BE2C (cell line): ENCODE data around the gene CDK6.

Experiments
- DNase-seq: peaks from one replicate; pipeline ENCODE4 v3.0.0-alpha.2; 2020
- H3K27me3 ChIP-seq: fragments of 250-450 bp; sonication (Bioruptor Pico); 2 replicates; pipeline ENCODE4 v1.5.1; 2020; ENCODE audit warnings: mild to moderate bottlenecking
- H3K36me3 ChIP-seq: fragments of 250-450 bp; sonication (Bioruptor Pico); 2 replicates; pipeline ENCODE4 v1.5.1; 2020; ENCODE audit warnings: mild to moderate bottlenecking
- H3K4me1 ChIP-seq: fragments of 250-450 bp; sonication (Bioruptor Pico); 2 replicates; pipeline ENCODE4 v1.5.1; 2020
- H3K4me3 ChIP-seq: 2 replicates; pipeline ENCODE4 v1.5.1; 2011; ENCODE audit warnings: low read depth, low read length
- H3K9me3 ChIP-seq: fragments of 250-450 bp; sonication (Bioruptor Pico); 2 replicates; pipeline ENCODE4 v1.5.1; 2020
- CTCF ChIP-seq: IDR thresholded peaks from 2 replicates; pipeline ENCODE4 v1.5.1; 2012; ENCODE audit warnings: mild to moderate bottlenecking, low read depth, low read length

The CDK6 gene

GRCh38 chr7:92740134-92740533 lies 96.2 kb downstream of the CDK6 start:
- Histone ChIP-seq H3K4me1 (no peaks in the 10 kb centered on the region), H3K4me3 (no peak overlapping the region), H3K27me3 (no peaks in the 10 kb centered on the region), H3K9me3 (no peaks in the 10 kb centered on the region), H3K36me3 (peaks cover 3% of the 10 kb centered on the region)
- DNase-seq: no peak
- TF ChIP-seq CTCF: no peak

GRCh38 chr7:92739091-92739490 lies 97.3 kb downstream of the CDK6 start:
- no peak for DNase-seq
- no peak for TF ChIP-seq CTCF
- H3K4me3 ChIP-seq: no peak overlapping the region
- peaks cover 3% of the 10 kb centered on the region for H3K36me3 ChIP-seq
- no peaks in the 10 kb centered on the region for H3K4me1 ChIP-seq
- H3K9me3 ChIP-seq: no peaks in the 10 kb centered on the region
- no peaks in the 10 kb centered on the region for H3K27me3 ChIP-seq

DNA sequence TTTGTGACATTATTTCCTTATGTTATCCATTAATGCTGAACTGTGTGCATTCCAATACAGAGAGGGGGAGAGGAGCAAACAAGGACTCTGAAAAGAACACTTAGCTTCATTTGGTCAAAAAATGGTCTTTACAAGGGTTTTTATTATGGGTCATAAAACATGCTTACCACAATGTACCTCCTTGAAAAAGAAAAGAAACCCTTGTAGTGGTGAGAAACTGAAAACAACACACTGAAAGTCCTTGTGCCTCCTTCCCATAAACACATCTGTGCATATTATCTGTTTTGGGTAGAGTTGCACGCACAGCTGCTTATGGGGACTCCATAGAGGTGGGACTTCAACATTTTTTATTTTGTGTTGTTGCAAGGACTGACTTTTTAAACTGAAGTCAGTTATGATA lies 98.7 kb downstream of the CDK6 start:
- Histone ChIP-seq H3K27me3 (no peaks in the 10 kb centered on the region), H3K9me3 (no peaks in the 10 kb centered on the region), H3K36me3 (peaks cover 3% of the 10 kb centered on the region; the same call in 1 of the 2 replicates), H3K4me3 (no peak overlapping the region), H3K4me1 (peaks cover 7% of the 10 kb centered on the region)
- no peak for TF ChIP-seq CTCF
- DNase-seq: no peak

- no peaks in the 10 kb centered on the region for H3K27me3 ChIP-seq
- no peaks in the 10 kb centered on the region for H3K9me3 ChIP-seq
- H3K4me1 ChIP-seq: peaks cover 10% of the 10 kb centered on the region
- H3K4me3 ChIP-seq: no peak overlapping the region
- H3K36me3 ChIP-seq: peaks cover 6% of the 10 kb centered on the region
- no peak for TF ChIP-seq CTCF
- DNase-seq: no peak
These were observed 99.5 kb downstream of the CDK6 start for GRCh38 chr7:92736870-92737269.

DNA sequence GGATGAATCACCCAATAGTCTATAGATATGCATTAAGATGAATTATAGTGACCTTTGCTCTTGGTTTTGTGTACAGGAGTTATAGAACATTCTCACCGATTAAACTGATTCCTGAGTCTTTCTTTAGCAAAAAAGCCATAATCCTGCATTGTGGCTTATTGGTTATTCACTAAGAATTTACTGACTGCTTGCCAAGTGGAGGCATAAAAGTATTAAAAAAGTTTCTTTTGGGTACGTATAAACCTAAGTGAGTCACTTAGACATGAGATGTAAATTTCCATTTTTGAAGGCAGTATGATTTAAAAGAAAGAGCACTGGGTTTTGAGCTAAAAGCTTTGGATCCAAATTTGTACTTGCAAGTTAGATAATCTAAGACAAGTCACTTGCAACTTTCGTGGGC lies 100.7 kb downstream of the CDK6 start:
- DNase-seq: no peak
- Histone ChIP-seq H3K4me3 (no peak overlapping the region), H3K27me3 (no peaks in the 10 kb centered on the region), H3K36me3 (peaks cover 10% of the 10 kb centered on the region), H3K4me1 (peaks cover 10% of the 10 kb centered on the region), H3K9me3 (no peaks in the 10 kb centered on the region)
- TF ChIP-seq CTCF: no peak

GRCh38 chr7:92732316-92733036 lies 103.9 kb downstream of the CDK6 start:
- Histone ChIP-seq H3K36me3 (peaks cover 10% of the 10 kb centered on the region), H3K4me3 (no peak overlapping the region), H3K27me3 (no peaks in the 10 kb centered on the region), H3K4me1 (peaks cover 14% of the 10 kb centered on the region), H3K9me3 (no peaks in the 10 kb centered on the region)
- no peak for TF ChIP-seq CTCF
- no peak for DNase-seq
